Erythroblast (primary cell): ENCODE measurements around the gene HLCS.

Experiments used
- GATA1 ChIP-seq: IDR thresholded peaks from 2 replicates; pipeline ENCODE4 v1.6.1; 2011; ENCODE audit warnings: low read depth, mild to moderate bottlenecking, control low read depth, low read length, moderate library complexity
- POLR2A ChIP-seq: IDR thresholded peaks from 2 replicates; pipeline ENCODE4 v1.6.1; 2011; ENCODE audit warnings: mild to moderate bottlenecking, low read length

GRCh38 chr21:36847189-36847588 lies 119.3 kb downstream of the HLCS start:
- TF ChIP-seq POLR2A, result no peak
- TF ChIP-seq GATA1, result no peak
